ENCODE data around the gene EHD4.

EHD4 gene

GRCh38 chr15:41878355-41878699 is 94.0 kb downstream of the EHD4 start:
- Histone ChIP-seq H2AFZ (ENCODE audit: low read depth) (no peak overlapping the region), H3K4me3 (IDR thresholded peaks at IDR 0.05; ENCODE audit: insufficient read depth, low read depth, low read length) (no peak overlapping the region), H4K20me1 (ENCODE audit: insufficient read depth) (no peaks in the 10 kb centered on the region), H3K79me2 (ENCODE audit: insufficient read depth, low read depth) (no peaks in the 10 kb centered on the region), H3K9ac (no peak overlapping the region), H3K36me3 (ENCODE audit: insufficient read depth) (no peaks in the 10 kb centered on the region), H3K4me1 (ENCODE audit: low read depth, poor library complexity, severe bottlenecking) (no peaks in the 10 kb centered on the region), H3K27ac (no peak overlapping the region), H3K4me2 (no peak overlapping the region), H3K27me3 (ENCODE audit: insufficient read depth, low read depth) (peaks cover 15% of the 10 kb centered on the region)
- TF ChIP-seq CTCF (conservative IDR thresholded peaks at IDR 0.05; ENCODE audit: low read depth, low read length): no peak

DNA sequence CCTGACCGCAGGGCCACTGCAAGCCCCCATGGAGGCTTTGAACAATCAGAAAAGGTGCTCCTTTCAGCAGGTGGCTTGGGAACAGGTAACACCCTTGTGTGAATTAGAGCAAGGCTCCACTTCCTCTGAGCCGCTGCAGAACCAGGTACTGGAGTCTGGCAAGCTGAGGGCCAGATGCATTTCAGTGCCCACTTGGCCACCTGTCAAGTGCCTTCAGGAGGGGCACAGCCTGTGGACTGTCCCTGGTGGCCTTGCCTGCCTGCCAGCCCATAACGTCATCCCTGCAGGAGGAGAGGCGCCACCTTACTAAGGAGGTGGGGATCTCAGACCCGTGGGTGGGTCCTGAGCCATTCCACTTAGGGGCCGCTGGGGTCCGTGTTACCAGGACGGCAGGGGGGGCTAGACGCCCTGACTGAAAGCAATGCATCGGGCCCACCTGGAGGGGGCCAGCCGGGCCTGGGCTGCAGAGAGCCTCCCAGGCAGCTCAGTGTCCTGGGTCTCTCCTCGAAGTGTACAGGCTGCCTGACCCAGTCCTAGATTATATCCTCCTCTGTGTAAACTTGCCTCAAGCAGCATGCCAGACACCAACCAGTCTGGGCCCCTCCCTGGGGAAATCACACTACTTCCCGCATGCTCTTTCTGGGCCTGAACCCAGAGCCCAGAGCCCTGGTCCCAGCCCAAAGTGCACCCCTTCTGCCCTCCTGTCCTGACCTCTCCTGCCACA is 94.6 kb downstream of the EHD4 start:
- Histone ChIP-seq H2AFZ (ENCODE audit: low read depth) (no peak overlapping the region), H4K20me1 (ENCODE audit: insufficient read depth) (no peaks in the 10 kb centered on the region), H3K27me3 (ENCODE audit: insufficient read depth, low read depth) (peaks cover 21% of the 10 kb centered on the region), H3K36me3 (ENCODE audit: insufficient read depth) (no peaks in the 10 kb centered on the region), H3K79me2 (ENCODE audit: insufficient read depth, low read depth) (no peaks in the 10 kb centered on the region), H3K4me1 (ENCODE audit: low read depth, poor library complexity, severe bottlenecking) (no peaks in the 10 kb centered on the region), H3K27ac (no peak overlapping the region), H3K4me3 (IDR thresholded peaks at IDR 0.05; ENCODE audit: insufficient read depth, low read depth, low read length) (no peak overlapping the region), H3K4me2 (no peak overlapping the region), H3K9ac (no peak overlapping the region)
- no peak for TF ChIP-seq CTCF (conservative IDR thresholded peaks at IDR 0.05; ENCODE audit: low read depth, low read length)

DNA sequence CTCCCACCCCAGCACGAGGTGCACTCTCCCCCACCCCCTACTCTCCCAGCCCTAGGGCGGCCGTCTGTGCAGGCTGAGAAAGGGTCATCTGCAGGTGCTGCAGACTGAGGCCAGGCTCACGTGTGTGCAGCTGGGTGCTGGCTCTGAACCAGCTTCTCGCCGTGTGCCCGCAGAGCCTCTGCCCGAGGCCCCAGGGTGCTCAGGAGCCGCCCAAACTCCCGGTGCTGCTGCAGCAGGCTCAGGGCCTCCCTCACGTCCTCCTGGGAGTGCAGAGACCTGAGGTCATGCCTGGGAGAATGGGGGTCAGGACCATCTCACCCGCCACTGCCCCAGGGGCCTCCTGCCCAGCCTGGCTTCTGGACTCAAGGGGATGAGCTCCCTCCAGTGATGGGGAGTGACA is 95.7 kb downstream of the EHD4 start:
- Histone ChIP-seq H3K27ac (no peak overlapping the region), H3K4me3 (IDR thresholded peaks at IDR 0.05; ENCODE audit: insufficient read depth, low read depth, low read length) (no peak overlapping the region), H4K20me1 (ENCODE audit: insufficient read depth) (no peaks in the 10 kb centered on the region), H3K36me3 (ENCODE audit: insufficient read depth) (no peaks in the 10 kb centered on the region), H3K27me3 (ENCODE audit: insufficient read depth, low read depth) (peaks cover 32% of the 10 kb centered on the region), H2AFZ (ENCODE audit: low read depth) (no peak overlapping the region), H3K79me2 (ENCODE audit: insufficient read depth, low read depth) (no peaks in the 10 kb centered on the region), H3K9ac (no peak overlapping the region), H3K4me2 (no peak overlapping the region), H3K4me1 (ENCODE audit: low read depth, poor library complexity, severe bottlenecking) (no peaks in the 10 kb centered on the region)
- no peak for TF ChIP-seq CTCF (conservative IDR thresholded peaks at IDR 0.05; ENCODE audit: low read depth, low read length)

GRCh38 chr15:41876007-41876406 is 96.3 kb downstream of the EHD4 start:
- no peaks in the 10 kb centered on the region for H3K36me3 ChIP-seq (ENCODE audit: insufficient read depth)
- H3K79me2 ChIP-seq (ENCODE audit: insufficient read depth, low read depth): no peaks in the 10 kb centered on the region
- H3K9ac ChIP-seq: no peak overlapping the region
- no peak overlapping the region for H2AFZ ChIP-seq (ENCODE audit: low read depth)
- no peak for TF ChIP-seq CTCF (conservative IDR thresholded peaks at IDR 0.05; ENCODE audit: low read depth, low read length)
- H3K27me3 ChIP-seq (ENCODE audit: insufficient read depth, low read depth): peaks cover 39% of the 10 kb centered on the region
- no peak overlapping the region for H3K4me3 ChIP-seq (IDR thresholded peaks at IDR 0.05; ENCODE audit: insufficient read depth, low read depth, low read length)
- no peak overlapping the region for H3K27ac ChIP-seq
- no peaks in the 10 kb centered on the region for H3K4me1 ChIP-seq (ENCODE audit: low read depth, poor library complexity, severe bottlenecking)
- H4K20me1 ChIP-seq (ENCODE audit: insufficient read depth): no peaks in the 10 kb centered on the region
- no peak overlapping the region for H3K4me2 ChIP-seq

Measured in KMS-11 (cell line).